ENCODE data around the gene C3orf20.
"Not testable (repeated sequence)": the region's sequence is repeated elsewhere in the genome, so short reads cannot be mapped to it uniquely, and the experiment has no call there.

The C3orf20 gene

GRCh38 chr3:14798231-14798630 is 123.3 kb downstream of the C3orf20 start:
- no peak for DNase-seq (ENCODE audit: low read depth)

GRCh38 chr3:14799146-14799545 is 124.2 kb downstream of the C3orf20 start:
- no peak for DNase-seq (ENCODE audit: low read depth)

- no peak for DNase-seq (ENCODE audit: low read depth)
Observed at GRCh38 chr3:14801031-14801430, 126.1 kb downstream of the C3orf20 start.

- no peak for DNase-seq (ENCODE audit: low read depth)
Observed at GRCh38 chr3:14801668-14802380, 126.9 kb downstream of the C3orf20 start.

DNA sequence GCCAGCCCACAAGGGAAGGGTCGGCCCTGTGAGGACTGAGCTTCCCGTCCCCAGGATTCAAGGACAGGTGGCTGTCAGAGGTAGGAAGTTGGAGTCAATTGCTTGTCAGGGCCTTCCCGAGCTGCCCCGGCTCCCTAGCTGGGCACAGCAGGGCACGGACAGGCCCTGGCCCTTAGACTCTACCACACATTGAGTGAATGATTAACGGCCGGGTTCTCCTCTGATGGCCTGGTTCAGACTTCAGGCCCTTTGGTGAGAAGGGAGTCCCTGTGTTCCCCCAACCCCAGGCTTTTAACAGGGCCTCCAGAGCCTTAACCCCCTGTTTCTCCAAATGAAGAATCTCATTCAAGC is 127.4 kb downstream of the C3orf20 start:
- DNase-seq (ENCODE audit: low read depth), result no peak

DNA sequence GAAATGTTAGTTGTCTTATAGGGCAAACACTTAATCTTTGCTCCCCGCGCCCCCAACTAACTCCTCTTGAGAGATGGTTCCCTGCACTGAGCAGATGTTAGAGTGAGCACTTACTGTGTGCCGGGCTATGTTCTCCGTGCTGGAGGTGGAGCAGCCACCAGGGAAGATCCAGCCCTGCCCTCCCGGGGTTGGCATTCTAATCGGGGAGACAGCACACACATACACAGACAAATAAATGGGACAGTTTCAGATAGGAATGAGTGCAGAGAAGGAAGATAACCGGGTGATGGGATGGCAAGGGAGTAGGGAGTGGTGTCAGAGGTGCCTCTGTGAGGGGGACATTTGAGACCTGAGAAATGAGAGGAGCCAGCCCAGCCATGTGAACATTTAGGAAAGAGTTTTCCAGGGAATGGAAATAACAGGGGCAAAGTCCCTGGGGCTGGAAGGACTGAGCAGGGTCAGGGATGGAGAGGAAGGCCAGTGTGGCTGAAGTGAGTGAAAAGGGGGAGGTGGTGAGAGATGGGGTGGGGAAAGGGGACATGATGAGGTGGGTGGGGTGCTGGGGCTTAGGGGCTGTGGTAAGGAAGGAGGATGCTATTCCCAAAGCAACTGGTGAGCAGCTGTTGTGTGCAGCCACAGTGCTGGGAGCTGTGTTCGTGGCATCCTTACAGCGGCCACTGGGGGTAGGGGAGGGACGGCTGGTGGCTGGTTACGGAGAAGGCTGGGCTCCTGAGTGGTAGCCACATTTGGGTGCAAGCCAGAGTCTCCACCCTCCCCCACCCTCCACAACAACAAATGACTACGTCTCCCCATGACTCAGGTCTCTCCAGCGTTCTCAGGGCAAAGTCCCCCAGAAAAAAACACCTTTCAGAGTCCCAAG is 128.4 kb downstream of the C3orf20 start:
- DNase-seq (ENCODE audit: low read depth), result no peak

DNA sequence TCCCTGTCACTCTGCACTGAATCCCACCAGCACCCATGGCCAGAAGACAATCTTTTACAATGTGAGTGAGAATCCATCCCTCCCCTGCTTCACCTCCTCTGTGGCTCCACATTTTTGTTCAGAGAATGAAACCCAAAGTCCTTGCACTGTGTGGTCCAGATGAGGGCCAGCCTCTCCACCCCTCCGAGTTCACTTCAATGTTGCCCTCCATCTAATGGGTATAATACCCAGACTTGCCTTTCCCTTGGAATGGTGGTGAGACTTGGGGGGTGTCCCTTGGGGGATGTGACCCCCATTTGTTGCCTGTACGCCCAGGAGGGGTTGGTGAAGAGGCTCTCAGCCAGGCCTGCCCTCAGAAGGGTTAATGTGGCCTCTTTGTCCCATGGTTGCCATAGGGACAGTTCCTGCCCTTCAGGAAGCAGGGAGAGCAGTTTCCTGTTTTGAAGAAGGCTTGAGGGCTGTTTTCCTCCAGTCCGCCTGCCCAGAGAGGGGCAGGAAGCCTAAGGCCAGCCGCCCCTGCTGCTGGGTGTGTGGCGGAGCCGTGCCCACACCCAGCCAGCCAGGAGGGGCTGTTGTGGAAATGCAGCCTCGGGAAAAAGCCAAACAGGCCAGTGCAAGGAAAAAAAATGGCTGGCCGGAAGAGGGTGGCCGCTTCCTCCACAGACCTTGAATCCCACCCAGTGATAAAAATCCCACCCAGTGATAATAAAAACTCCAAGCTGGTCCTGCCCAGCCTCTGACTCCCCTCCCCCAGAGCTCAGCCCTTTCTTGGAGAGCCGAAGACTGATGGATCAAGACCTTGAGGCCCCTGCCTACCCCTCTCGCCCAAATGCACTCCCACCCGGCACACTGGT is 129.3 kb downstream of the C3orf20 start:
- DNase-seq (ENCODE audit: low read depth), result no peak

- no peak for DNase-seq (ENCODE audit: low read depth)
Observed at GRCh38 chr3:14804835-14805780, 130.2 kb downstream of the C3orf20 start.

DNA sequence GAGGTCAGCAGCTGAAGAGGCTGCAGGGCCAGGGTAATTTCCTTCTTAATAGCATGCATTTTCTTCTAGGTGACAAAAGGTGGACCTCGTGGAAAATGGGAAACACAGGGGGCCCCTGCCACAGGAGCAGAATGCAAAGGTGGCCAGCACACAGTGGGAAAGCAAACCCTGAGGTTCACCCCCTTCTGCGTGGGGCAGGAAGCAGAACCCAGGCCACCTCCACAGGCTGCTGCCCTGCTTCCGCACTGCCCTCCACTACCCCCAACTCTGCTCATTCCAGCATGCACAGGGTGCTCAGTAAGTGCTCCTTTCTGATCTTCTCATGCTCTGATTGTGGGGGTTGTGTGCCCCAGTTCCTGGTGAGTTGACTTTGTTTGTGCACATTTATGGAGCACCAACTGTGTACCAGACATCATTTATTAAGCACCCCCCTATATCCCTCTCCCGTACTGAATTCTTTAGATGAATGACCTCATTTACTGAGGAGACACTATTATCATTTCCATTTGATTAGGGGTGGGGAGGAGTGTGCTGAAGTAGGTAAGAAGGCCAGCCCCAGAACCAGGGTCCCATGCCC is 131.1 kb downstream of the C3orf20 start:
- DNase-seq (ENCODE audit: low read depth), result no peak

- no peak for DNase-seq (ENCODE audit: low read depth)
Observed at GRCh38 chr3:14806641-14807263, 131.8 kb downstream of the C3orf20 start.

GRCh38 chr3:14808025-14808424 is 133.1 kb downstream of the C3orf20 start:
- DNase-seq (ENCODE audit: low read depth), result no peak

GRCh38 chr3:14808502-14809266 is 133.7 kb downstream of the C3orf20 start:
- DNase-seq (ENCODE audit: low read depth), result no peak

- not testable (repeated sequence) for DNase-seq (ENCODE audit: low read depth)
Observed at GRCh38 chr3:14809611-14810010, 134.7 kb downstream of the C3orf20 start.

GRCh38 chr3:14810070-14810791 is 135.3 kb downstream of the C3orf20 start:
- DNase-seq (ENCODE audit: low read depth), result no peak

- DNase-seq (ENCODE audit: low read depth), result no peak
Observed at GRCh38 chr3:14810801-14811661, 136.1 kb downstream of the C3orf20 start.

DNA sequence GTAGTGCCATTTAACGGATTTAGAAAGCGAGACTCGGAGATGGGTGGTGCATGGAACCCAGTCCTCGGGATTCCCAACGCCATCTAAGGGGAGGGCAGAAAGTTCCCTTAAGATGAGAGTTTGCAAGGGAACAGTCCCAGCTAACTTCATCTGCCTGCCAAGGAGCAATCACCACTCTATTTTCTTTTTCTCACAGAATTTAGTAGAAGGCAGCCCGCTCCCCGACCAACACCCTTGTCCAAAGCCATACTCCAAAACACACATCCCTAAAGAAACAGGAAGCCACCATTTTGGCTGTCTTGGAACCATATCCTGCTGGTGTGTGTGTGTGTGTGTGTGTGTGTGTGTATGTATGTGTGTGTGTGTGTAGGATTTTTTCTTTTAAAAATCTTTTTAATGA is 136.7 kb downstream of the C3orf20 start:
- DNase-seq (ENCODE audit: low read depth), result no peak

DNA sequence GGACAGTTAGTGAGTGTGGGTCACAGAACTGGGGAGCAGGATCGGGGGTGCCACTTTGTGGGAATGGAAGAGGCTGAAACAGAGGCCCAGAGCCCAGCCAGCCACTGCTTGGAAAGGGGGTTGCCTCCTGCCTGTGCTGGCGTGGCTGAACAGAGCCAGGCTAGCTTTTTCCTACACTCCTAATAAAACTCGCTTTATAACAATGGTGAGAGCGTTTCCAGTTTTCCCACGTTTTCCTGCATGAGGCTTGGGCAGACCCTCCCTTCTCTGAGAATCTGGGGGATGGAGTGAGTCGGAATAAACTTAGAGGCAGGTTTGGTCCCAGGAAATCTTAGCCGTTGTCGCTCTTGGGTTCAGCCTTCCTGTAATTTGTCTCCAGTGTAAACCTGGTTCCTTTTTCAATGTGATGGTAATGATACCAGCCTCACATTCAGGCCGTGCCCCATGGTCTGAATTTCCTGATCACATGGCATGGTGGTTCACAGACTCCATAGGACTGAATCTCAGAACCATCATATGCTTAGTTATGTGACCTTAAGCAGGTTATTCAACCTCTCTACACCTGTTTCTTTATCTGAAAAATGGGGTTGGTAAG is 137.4 kb downstream of the C3orf20 start:
- no peak for DNase-seq (ENCODE audit: low read depth)

- no peak for DNase-seq (ENCODE audit: low read depth)
Observed at GRCh38 chr3:14814411-14814871, 139.5 kb downstream of the C3orf20 start.

All from activated T-cell treated with anti-CD3 and anti-CD28 coated beads for 24 hours (primary cell).